ENCODE results near the gene CNKSR2.

- TF ChIP-seq CTCF (IDR thresholded peaks at IDR 0.05; ENCODE audit: insufficient read depth, low read length, poor library complexity, severe bottlenecking) (no peak), EZH2phosphoT487 (conservative IDR thresholded peaks at IDR 0.05; ENCODE audit: low read length) (no peak)
Measured at GRCh38 chrX:21660156-21660555, 285.9 kb downstream of the CNKSR2 start.

All from SU-DHL-6 (cell line).